Medulla oblongata (tissue), 1 donor: ENCODE measurements around the gene DUSP28.
"Not testable (repeated sequence)": the region's sequence is repeated elsewhere in the genome, so short reads cannot be mapped to it uniquely, and the experiment has no call there.

Source experiments
- DNase-seq: peaks from one replicate; pipeline ENCODE4 v3.0.0-alpha.2; 2015; ENCODE audit errors: extremely low spot score

The DUSP28 gene

GRCh38 chr2:240527153-240527750 lies 32.9 kb upstream of the DUSP28 start:
- no peak for DNase-seq

DNA sequence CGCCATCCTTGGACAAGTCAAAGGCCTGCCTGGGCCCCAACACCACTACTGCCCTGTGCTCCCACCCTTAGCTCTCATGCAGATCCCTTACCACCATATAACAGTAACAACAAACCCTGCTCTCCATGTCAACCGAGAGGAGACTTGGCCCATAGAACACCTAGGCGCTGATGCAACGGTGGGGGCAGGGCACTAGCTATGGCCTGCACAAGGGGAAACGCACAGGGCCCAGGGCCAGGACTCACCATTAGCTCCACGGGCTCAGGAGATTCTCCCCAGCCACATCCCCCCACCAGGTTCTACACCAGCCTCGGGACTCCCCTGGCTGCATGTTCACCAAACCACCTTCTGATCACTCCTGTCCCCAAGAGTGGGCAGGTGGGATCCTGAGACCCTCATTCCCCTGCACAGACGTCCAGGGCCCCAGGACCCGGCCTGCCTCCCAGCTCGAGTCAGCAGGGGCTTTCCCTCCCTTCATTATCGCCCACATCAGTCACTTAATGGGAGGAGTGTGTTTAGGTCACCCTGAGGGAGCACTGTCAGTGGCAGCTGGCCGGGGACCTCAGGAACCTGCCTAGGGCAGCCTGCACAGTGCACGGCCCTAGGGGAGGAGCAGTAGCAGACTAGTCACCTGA lies 31.6 kb upstream of the DUSP28 start:
- no peak for DNase-seq

DNA sequence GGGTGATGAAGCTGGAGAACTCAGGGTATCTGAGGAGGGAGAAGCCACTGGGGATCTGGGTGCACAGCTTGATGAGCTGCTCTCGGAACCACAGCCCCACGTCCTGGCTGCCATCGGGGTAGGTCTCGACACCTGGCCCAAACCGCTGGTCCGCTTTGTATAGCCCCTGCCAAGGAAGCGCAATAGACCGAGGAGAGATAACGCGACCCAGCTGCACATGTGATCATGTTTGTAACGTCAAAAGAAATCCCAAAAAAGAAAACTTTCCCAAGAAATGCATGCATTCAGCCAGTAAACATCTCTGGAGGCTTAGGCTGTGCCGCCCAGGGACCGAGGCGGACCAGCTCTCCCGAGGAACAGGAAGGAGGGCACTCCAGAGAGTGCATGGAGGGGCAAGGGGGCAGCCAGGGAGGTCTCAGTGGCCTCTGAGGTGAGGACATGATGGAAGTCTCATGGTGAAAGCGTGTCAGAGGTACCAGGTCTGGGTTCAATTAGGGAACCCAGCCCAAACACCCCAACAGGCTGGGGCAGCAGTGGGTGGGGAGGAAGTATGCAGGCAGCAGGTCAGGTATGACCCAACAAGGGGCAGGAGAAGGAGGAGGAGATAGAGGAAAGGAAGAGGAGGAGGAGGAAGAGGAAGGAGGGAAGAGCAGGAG lies 30.7 kb upstream of the DUSP28 start:
- no peak for DNase-seq

DNA sequence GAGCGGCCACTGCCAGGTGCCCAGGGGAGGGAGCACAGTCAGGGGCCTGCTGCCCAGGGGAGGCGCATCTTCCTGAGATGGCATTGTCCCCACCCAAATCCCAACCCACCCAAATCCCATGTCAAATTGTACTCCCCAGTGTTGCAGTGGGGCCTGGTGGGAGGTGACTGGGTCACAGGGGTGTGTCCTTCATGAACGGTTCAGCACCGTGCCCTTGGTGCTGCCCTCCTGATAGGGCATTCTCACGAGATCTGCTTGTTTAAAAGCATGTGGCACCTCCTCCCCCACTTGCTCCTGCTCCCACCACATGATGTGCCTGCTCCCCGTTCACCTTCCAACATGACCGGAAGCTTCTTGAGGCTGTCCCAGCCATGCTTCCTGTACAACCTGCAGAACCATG lies 30.0 kb upstream of the DUSP28 start:
- DNase-seq: no peak

GRCh38 chr2:240531038-240531437 lies 29.1 kb upstream of the DUSP28 start:
- no peak for DNase-seq

- no peak for DNase-seq
These were observed 28.0 kb upstream of the DUSP28 start for GRCh38 chr2:240532031-240532775.

DNA sequence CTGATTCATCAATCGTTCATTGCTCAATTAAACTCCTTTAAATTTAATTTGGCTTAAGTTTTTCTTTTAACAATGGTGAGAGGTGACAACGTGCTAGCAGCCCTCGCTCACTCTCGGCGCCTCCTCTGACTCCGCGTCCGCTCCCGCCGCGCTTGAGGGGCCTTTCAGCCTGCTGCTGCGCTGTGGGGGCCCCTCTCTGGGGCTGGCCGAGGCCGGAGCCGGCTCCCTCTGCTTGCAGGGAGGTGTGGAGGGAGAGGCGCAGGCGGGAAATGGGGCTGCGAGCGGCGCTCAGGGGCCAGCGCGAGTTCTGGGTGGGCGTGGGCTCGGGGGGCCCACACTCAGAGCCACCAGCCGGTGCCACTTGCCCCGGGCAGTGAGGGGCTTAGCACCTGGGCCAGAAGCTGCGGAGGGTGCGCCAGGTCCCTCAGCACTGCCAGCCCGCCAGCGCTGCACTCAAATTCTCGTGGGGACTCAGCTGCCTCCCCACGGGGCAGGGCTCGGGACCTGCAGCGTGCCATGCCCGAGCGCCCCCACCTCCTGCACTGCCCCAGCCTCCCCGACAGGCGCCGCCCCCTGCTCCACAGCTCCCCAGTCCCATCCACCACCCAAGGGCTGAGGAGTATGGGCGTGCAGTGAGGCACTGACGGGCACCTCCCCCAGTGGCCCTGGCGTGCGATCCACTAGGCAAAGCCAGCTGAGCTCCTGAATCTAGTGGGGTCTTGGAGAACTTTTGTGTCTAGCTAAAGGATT lies 22.0 kb upstream of the DUSP28 start:
- no peak for DNase-seq

GRCh38 chr2:240539101-240539500 lies 21.1 kb upstream of the DUSP28 start:
- DNase-seq: not testable (repeated sequence)

DNA sequence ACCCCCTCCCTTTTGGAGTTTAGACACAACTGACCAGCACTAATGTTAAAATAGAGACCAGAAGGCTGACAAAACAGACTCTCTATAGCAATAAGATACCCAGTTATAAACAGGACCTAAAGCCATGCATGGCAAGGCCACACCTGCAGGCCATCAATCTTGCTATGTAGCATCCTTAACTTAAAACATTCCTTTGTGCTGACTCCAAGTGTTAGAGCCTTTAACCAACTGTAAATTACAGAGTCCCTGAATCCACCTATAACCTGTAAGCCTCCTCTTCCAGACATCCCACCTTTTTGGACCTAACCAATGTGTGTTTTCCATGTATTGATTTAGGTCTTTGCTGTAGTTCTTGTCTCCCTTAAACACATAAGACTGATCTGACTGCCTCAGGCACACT lies 20.3 kb upstream of the DUSP28 start:
- no peak for DNase-seq

DNA sequence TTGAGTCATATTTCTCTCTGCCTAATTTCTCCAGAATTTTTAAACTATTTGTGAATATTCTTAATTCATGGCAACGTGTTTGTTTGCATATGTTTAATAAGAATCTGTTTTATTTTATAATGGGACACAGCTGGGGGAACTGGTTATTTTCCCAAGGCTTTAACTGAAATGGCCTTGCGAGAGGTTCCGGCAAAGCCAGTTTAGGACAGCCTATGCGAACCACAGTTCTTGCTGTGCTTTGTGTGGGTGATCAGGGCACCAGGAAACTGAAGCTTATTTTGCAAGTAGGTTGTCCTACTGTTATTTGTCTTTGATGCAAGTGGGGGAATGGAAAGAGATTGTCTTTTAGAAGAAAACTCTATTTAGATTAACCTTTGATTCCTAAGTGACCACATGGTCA lies 8.9 kb upstream of the DUSP28 start:
- DNase-seq: no peak

DNA sequence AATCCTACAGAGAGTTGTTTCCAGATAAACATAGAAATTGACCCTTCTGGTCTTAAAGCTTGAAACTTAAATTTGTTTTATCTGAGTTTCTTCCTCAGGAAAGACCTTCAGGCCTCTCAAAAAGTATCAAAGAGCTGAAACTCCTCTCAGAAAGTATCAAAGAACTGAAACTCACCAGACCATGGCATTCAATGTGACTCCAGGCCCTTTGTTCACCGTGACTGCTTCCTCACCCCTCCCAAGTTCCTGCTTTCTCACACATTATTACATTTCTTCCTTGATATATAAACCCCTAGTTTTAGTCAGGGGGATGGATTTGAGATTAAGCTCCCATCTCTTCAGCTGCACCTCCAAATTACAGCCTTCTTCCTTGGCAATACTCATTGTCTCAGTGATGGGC lies 8.3 kb upstream of the DUSP28 start:
- DNase-seq: no peak

DNA sequence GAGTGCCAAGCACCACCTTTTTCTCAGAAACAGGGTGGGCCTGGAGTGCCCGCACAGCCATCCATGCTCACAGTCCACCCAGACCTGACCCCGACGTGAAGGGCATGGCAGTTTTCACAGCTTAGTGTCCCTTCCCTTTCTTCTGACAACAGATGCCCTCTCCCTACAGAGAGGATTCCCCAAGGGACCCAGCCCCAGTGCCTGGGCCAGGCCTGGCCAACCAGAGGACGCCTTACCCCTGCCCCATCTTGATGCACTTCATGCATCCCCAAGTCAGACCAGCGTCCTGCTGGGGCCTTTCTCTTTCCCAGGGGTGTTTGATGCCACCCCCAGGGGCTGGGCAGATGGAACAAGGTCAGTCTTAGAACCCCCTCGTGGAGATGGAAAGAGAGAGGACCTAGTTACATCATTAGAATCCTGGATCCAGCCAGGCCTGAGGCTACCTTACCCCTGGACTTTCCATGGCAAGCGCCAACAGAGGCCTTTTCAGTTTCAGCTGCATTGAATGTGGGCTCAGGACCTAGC lies 6.1 kb upstream of the DUSP28 start:
- no peak for DNase-seq

- no peak for DNase-seq
These were observed 5.2 kb upstream of the DUSP28 start for GRCh38 chr2:240554767-240555493.

DNA sequence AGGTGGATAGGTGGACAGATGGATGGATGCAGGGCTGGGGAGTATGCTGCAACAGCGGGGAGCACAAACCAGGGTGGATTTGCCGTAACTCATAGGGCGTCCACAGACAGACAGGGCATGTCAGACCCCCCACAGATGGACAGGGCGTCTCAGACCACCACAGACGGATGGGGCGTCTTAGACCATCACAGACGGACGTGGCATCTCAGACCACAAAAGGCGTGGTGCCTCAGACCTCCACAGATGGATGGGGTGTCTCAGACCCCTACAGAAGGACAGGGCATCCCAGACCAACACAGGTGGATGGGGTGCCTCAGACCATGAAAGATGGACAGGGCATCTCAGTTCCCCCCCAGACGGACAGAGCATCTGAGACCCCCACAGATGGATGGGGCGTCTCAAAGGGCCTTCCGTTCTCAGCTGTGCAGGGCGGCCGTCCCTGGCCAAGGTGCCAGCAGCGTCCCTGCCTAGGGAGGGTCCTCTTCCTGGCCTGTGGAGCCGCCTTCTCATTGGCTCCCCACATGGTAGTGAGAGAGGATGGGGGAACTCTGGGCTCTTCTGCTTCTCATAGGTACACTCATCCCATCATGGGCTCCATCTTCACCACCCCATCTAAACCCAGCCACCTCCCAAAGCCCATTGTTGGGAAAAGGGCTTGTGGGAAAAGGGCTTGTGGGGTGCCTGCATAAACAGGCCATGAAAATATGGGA lies 4.5 kb upstream of the DUSP28 start:
- no peak for DNase-seq

GRCh38 chr2:240556553-240557100 lies 3.5 kb upstream of the DUSP28 start:
- DNase-seq: no peak

GRCh38 chr2:240557101-240557751 lies 2.9 kb upstream of the DUSP28 start:
- no peak for DNase-seq

- peak; percentile 28 for DNase-seq
These were observed 2.3 kb upstream of the DUSP28 start, which contains the start of gene ANKMY1 for GRCh38 chr2:240557808-240558207. Gene ANKMY1 (minus strand): TSS chr2:240557988. CDS start chr2:240557335, 653 bp downstream.

DNA sequence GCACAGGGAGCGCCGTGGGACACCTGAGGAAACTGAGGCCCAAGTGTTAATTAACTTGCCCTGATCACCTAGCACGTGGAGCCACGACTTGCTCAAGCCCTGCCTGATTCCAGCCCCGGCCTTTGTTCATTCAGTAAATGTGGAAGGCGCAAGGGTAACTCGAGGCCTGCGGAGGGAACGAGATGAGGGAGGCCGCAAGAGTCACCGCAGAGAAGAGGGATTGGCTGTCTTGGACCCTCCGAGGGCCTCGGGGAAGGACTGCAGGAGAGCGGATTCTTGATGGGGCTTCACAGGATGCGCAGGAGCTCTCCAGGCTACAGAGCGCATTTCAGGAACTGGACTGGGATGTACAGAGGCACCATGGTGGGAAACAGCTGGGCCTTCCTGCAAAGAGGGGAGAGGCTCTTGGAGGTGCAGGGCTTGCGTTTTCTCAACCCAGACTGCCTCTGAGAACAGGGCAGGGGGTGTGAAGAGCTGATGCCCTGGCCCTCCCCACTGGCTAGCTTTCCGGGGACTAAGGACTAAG lies 1.9 kb upstream of the DUSP28 start:
- DNase-seq: no peak

DNA sequence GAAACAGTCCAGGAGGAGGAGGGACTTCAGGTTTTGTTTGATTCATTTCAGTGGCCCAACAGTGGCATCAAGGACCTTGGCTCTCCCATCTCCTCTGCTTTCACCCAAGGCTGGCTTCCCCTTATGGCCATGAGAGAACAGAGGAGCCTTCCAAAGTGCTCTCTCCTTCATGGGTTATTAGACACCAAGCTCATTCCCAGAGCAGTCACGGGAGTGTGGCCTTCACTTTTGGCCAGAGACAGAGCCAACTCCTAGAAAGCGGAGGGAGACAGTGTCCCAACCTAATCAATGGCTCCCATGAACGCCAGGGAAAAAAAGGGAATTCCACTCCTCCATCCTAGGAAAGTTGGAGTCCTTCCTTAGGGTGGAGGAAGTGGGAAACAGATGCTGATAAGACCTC lies 871 bp upstream of the DUSP28 start:
- DNase-seq: no peak
